PC-3 (cell line): ENCODE data around the gene SPACDR.

Source experiments
- CTCF ChIP-seq: fragments of 300-600 bp; sonication (generic); conservative IDR thresholded peaks from 2 replicates; pipeline ENCODE4 v1.5.1; 2017; ENCODE audit warnings: antibody characterized with exemption, low read depth, mild to moderate bottlenecking, low read length
- EZH2 ChIP-seq: fragments of 300-600 bp; sonication (generic); IDR thresholded peaks from one replicate; pipeline ENCODE4 v1.6.1; 2017; ENCODE audit warnings: antibody characterized with exemption, mild to moderate bottlenecking, low read length; ENCODE audit not compliant: unreplicated experiment

DNA sequence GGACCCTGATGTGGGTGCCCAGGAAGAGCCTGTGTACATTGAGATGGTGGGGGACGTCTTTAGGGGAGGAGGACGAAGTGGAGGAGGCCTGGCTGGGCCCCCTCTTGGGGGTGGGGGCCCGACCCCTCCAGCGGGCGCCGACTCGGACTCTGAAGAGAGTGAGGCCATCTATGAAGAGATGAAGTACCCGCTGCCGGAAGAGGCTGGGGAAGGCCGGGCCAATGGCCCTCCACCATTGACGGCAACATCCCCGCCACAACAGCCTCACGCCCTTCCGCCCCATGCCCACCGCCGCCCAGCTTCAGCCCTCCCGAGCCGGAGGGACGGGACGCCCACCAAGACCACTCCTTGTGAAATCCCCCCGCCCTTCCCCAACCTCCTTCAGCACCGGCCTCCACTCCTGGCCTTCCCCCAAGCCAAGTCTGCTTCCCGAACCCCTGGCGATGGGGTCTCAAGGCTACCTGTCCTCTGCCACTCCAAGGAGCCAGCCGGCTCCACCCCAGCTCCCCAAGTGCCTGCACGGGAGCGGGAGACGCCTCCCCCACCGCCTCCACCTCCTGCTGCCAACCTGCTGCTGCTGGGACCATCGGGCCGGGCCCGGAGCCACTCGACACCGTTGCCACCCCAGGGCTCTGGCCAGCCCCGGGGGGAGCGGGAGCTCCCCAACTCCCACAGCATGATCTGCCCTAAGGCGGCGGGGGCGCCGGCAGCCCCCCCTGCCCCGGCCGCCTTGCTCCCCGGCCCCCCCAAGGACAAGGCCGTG lies 24.5 kb upstream of the SPACDR start:
- TF ChIP-seq CTCF (no peak), EZH2 (no peak)
